SK-N-SH (cell line): ENCODE data around the gene C1RL.

ENCODE experiments used
- CHD2 ChIP-seq: fragments of 150-350 bp; IDR thresholded peaks from 2 replicates; pipeline ENCODE4 v1.6.1; 2018; ENCODE audit warnings: low read length; ENCODE audit not compliant: partially characterized antibody
- CTCF ChIP-seq: fragments of 200-600 bp; sonication (generic); IDR thresholded peaks from 2 replicates; pipeline ENCODE4 v1.6.1; 2017; ENCODE audit warnings: antibody characterized with exemption, mild to moderate bottlenecking, moderate library complexity
- EZH2phosphoT487 ChIP-seq: fragments of 200-600 bp; sonication (generic); IDR thresholded peaks from 2 replicates; pipeline ENCODE4 v1.6.1; 2017; ENCODE audit warnings: low read depth, mixed run types, mild to moderate bottlenecking, antibody characterized with exemption, moderate library complexity, borderline replicate concordance
- FOSL2 ChIP-seq: IDR thresholded peaks from 2 replicates; pipeline ENCODE4 v1.4.0; 2012; ENCODE audit warnings: low read depth, mild to moderate bottlenecking, moderate library complexity, borderline replicate concordance
- MAX ChIP-seq: IDR thresholded peaks from 2 replicates; pipeline ENCODE4 v1.4.0; 2012; ENCODE audit warnings: low read depth
- POLR2AphosphoS5 ChIP-seq: IDR thresholded peaks from 2 replicates; pipeline ENCODE4 v1.6.1; 2012; ENCODE audit warnings: low read depth, low read length
- TEAD4 ChIP-seq: IDR thresholded peaks from 2 replicates; pipeline ENCODE4 v1.4.0; 2012; ENCODE audit warnings: mild to moderate bottlenecking, borderline replicate concordance; ENCODE audit not compliant: insufficient read depth

- TF ChIP-seq TEAD4 (no peak), CTCF (0 out of 2 replicates have a peak, but pooled peaks have one; percentile 14), FOSL2 (no peak), CHD2 (no peak), MAX (no peak), POLR2AphosphoS5 (no peak), EZH2phosphoT487 (no peak)
Measured at GRCh38 chr12:7078163-7078562, 30.9 kb downstream of the C1RL start.
